Right cardiac atrium (tissue), 5 donors: ENCODE measurements around the gene BCKDK. TPM values are rescaled to one million over a fixed set of nuclear protein-coding genes. Genes with fewer than 3 reads are reported as not detected.

Experiments used
- ATAC-seq, 2 donors: fragments of 200-7000 bp; cut with Tn5 transposase; one replicate each; pipeline versions ENCODE4 v1.8.0 to v1.9.1; 2020; ENCODE audit warnings: moderate library complexity in 2 of 2, mild to moderate bottlenecking in 1 of 2
- DNase-seq, 3 donors: peaks; one replicate each; pipeline ENCODE4 v3.0.0-alpha.2; 2020
- H3K27ac ChIP-seq: one replicate; pipeline ENCODE4 v1.5.1; 2013; ENCODE audit warnings: mild to moderate bottlenecking, low read length, control low read depth, moderate library complexity
- H3K27me3 ChIP-seq: one replicate; pipeline ENCODE4 v1.6.1; 2013; ENCODE audit not compliant: control insufficient read depth, insufficient read depth
- H3K4me1 ChIP-seq: one replicate; pipeline ENCODE4 v1.6.1; 2013; ENCODE audit warnings: low read length; ENCODE audit not compliant: control insufficient read depth, insufficient read depth
- H3K4me3 ChIP-seq: one replicate; pipeline ENCODE4 v1.5.1; 2013; ENCODE audit warnings: low read length, control low read depth
- H3K9me3 ChIP-seq: one replicate; pipeline ENCODE4 v1.6.1; 2013; ENCODE audit warnings: low read length; ENCODE audit not compliant: control insufficient read depth
- WGBS: extraction: QIAGEN DNeasy Blood & Tissue Kit; methylation state at CpG from one replicate; pipeline ENCODE4 v1.1.7; 2013; 5-methylcytosine and 5-hydroxymethylcytosine counted together
- intact Hi-C, 4 donors: fragments of 100-400 bp; cut with DNase I; formaldehyde crosslinking; loops; one replicate each; pipeline versions ENCODE4 v1.11.0 to v1.14.0; 2022 to 2023
- polyA plus RNA-seq: library from polyadenylated mRNA; stranded (reverse); fragments of 200-250 nt; gene quantifications from one replicate; pipeline ENCODE4 v1.2.3, GENCODE V29; 2013
- total RNA-seq, 4 donors: library from RNA; stranded (reverse); fragmentation: NEBNext Ultra II Directional; extraction: Animal tissue kit (Norgen Biotek cat#: 25700); gene quantifications; one replicate each; pipeline ENCODE4 v1.2.1, GENCODE V29; 2021
- donor health status: healthy with polysubstance abuse.
- donor health status: DM: no; HTN: yes; CAD: no.
- donor health status: DM: no; HTN: no; CAD: no.
- donor health status: DM: no; HTN: yes; CAD: no; lungs with severe emphysema.
- donor health status: DM: yes; HTN: yes; CAD: no.

Gene BCKDK
- total and polyA plus RNA-seq, 5 donors: 42.2 to 50.8 (median 46.3) TPM

DNA sequence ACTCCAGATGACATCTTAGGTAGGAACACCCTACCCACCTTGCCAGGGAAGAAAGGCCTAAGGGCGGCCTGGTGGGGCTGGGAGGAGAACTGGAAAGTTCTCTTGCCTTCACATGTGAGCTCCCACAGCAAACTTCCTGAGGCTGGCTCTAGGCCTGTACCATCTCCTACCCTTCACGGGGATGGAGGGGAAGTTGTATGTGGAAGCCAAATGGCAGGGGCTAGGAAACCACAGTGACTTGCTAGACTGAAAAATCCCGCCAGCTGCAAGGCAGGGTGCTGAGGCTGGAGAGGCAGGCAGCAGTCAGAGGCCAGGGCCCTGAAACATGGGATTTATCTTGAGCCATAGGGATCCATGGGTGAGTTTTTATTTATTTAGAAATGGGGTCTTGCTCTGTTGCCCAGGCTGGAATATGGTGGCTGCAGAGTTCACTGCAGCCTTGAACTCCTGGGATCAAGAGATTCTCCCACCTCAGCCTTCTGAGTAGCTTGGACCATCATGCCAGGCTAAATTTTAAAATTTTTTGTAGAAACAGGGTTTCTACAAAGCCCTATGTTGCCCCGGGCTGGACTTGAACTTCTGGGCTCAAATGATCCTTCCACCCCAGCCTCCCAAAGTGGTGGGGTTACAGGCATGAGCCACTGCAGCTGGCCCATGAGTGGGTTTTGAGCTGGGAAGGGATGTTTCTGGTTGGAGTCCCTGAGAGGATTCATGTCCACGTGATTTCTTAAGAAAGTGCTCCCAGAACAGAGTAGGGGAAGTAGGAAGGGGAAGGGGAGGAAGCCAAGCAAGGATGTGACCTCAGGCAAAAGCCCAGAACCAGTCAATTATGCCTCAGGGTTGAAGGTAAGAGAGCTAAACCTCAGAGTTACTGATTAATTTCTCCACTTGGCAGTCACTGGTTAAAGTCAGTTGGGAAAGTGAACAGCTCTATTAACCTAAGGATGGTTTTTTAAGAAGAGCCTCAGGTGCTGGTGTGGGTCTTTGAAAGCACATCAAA, 5.2 kb downstream of the BCKDK start:
- Histone ChIP-seq H3K9me3 (no peaks in the 10 kb centered on the region), H3K4me1 (peaks cover 8% of the 10 kb centered on the region), H3K27ac (peak overlapping the region; percentile 76), H3K27me3 (no peaks in the 10 kb centered on the region), H3K4me3 (no peak overlapping the region)
- ATAC-seq: no peak
- peak in 1 of 3 donors; percentile 48 for DNase-seq
- 74% methylated on average over 5 of the region's 5 CpGs for WGBS
- intact Hi-C loops: no loop called here

DNA sequence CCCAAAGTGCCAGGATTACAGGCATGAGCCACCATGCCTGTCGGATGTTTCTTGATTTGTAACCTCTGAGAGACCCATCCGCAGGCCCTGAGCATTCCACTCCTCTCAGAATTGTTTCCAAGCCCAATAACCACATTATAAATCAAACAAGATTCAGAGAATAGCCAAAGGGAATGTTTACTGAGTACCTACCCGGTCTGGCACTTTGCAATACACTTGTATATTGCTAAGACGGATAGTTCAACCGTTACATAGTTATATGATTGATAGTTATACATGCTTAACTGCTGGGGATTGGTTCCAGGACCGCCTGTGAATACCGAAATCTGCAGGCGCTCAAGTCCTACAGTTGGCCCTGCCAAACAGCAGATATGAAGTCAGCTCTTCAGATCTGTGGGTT, 6.3 kb downstream of the BCKDK start:
- Histone ChIP-seq H3K4me1 (peaks cover 6% of the 10 kb centered on the region), H3K27ac (no peak overlapping the region)
- intact Hi-C loops: no loop called here

DNA sequence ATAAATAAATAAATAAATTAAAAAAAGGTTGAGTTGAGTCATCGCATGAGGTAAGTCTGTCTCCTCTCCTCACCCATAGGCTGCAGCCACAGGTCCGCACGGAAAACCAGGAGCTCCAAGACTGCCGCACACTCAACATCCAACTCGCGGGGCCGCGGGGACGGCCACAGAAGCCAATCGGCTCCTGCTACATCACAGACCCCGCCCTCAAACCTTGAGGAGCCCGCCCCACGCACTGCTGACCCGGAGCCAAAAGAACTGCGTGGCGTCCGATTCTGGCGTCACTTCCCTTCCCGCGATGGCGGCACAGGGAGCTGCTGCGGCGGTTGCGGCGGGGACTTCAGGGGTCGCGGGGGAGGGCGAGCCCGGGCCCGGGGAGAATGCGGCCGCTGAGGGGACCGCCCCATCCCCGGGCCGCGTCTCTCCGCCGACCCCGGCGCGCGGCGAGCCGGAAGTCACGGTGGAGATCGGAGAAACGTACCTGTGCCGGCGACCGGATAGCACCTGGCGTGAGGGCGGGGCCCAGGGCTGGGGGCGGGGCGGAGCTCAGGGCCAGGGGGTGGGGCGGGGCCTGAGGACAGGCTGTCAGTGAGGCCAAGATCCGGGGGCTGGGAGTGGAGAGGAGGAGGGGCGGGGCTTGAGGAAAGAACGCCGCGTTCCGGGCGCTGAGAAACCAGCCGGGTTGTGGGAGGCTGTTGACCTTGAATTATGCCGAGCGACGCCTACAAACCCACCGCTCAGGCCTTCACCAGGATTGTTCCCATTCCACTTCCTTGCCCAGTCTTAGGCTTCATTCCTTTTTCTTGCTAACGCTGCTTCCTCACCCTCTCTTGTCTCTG, 9.4 kb downstream of the BCKDK start, which contains the start of gene KAT8:
Gene KAT8, plus strand, starts transcription at position 281 of the 839 bp plus-strand sequence. Its CDS starts 18 bp downstream, at position 299.
- Histone ChIP-seq H3K4me1 (peaks cover 6% of the 10 kb centered on the region), H3K27ac (peak within 1 kb of the TSS; percentile 99), H3K4me3 (peak within 1 kb of the TSS; percentile 83), H3K9me3 (no peaks in the 10 kb centered on the region), H3K27me3 (no peaks in the 10 kb centered on the region)
- peak; percentile 96 to 97 for ATAC-seq
- under 1% methylated on average over 68 of the region's 68 CpGs for WGBS
- peak; percentile 99 for DNase-seq
- intact Hi-C loops: no loop called here

More for the DNA sequence above, 6.3 kb downstream of the BCKDK start:
- ATAC-seq (no peak), DNase-seq (peak in 1 of 3 donors; percentile 35)
- WGBS: 90% methylated on average over 8 of the region's 8 CpGs
- H3K9me3 ChIP-seq: no peaks in the 10 kb centered on the region
- H3K27me3 ChIP-seq: no peaks in the 10 kb centered on the region
- no peak overlapping the region for H3K4me3 ChIP-seq

DNA sequence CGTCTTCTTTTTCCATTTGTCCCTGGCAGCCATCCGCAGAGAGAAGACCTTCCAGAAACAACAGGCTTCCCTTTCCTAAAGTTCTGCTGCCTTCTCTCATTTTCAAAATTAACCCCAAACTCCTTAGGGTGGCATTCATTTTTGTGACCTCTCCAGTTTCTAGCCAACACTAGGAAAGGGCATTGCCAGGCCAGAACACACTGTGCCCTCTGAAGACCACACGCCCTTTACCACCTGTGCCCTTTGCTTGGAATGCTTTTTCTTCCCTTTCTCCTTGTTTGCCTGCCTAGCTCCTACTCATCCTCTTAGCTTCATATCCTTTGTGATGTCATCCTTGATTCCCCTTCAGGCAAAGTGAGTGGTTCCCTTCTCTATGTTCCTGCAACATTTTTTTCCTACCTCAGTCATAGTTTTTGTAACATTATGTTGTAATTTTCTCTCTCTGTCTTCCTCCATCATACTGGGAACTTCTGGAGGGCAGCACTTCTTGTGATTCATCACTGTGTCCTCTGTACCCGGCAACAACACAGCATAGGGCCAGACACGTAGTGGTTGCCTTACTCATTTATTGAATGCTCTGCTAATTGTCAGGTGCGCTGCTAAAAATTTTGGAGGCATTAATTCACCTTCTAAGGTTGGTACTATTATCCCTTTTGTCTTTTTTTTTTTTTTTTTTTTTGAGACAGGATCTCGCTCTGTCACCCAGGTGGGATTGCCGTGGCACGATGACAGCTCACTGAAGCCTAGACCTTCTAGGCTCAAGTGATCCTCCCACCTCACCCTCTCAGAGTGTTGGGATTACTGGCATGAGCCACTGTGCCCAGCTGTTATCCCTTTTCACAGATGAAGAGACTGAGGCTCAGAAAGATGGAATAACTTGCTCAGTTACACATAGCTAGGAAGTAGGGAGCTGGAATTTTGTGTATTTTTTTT, 10.3 kb downstream of the BCKDK start:
- peak overlapping the region; percentile 99 for H3K27ac ChIP-seq
- DNase-seq (peak in 1 of 3 donors; percentile 61), ATAC-seq (peak in 1 of 2 donors; percentile 24)
- H3K4me3 ChIP-seq: peak overlapping the region; percentile 83
- 55% methylated on average over 9 of the region's 9 CpGs for WGBS
- intact Hi-C loops: no loop called here
- no peaks in the 10 kb centered on the region for H3K27me3 ChIP-seq
- H3K4me1 ChIP-seq: peaks cover 2% of the 10 kb centered on the region
- no peaks in the 10 kb centered on the region for H3K9me3 ChIP-seq

DNA sequence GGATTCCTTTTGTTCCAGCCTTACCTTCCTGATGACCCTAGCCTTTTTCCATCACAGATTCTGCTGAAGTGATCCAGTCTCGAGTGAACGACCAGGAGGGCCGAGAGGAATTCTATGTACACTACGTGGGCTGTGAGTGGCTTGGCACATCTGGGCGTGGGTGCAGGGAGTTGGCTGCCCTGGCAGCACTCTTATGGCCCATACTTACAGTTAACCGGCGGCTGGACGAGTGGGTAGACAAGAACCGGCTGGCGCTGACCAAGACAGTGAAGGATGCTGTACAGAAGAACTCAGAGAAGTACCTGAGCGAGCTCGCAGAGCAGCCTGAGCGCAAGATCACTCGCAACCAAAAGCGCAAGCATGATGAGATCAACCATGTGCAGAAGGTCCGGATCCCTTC, 11.9 kb downstream of the BCKDK start:
- intact Hi-C loops: no loop called here

DNA sequence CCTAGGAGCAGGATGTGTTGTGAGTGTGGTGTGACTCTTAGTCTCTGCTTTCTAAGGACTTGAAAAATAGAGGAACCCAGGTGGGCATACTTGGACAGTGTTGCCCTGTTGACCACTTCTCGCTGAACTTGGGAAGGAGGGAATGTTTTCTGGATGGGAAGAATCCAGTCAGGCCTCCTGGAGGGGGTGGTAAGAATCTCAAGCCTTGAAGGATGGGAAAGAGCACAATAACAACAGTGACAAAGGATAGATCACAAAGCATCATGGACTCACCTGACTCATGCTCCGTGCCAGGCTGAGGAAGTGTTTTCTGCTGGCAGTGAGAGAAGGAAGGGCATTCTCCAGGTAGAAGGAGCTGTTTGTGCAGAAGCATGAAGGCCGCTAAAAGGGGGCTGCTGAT, 17.7 kb downstream of the BCKDK start:
- H3K27me3 ChIP-seq: no peaks in the 10 kb centered on the region
- DNase-seq: peak in 1 of 3 donors; percentile 18
- H3K9me3 ChIP-seq: no peaks in the 10 kb centered on the region
- WGBS: 92% methylated on average over 3 of the region's 3 CpGs
- H3K27ac ChIP-seq: no peak overlapping the region
- no peak overlapping the region for H3K4me3 ChIP-seq
- intact Hi-C loops: no loop called here
- no peaks in the 10 kb centered on the region for H3K4me1 ChIP-seq
- no peak for ATAC-seq

More for the DNA sequence above, 11.9 kb downstream of the BCKDK start:
- ATAC-seq: no peak
- Histone ChIP-seq H3K27ac (no peak overlapping the region), H3K4me1 (peaks cover 2% of the 10 kb centered on the region), H3K9me3 (no peaks in the 10 kb centered on the region), H3K27me3 (no peaks in the 10 kb centered on the region), H3K4me3 (no peak overlapping the region)
- no peak for DNase-seq
- 93% methylated on average over 16 of the region's 16 CpGs for WGBS

DNA sequence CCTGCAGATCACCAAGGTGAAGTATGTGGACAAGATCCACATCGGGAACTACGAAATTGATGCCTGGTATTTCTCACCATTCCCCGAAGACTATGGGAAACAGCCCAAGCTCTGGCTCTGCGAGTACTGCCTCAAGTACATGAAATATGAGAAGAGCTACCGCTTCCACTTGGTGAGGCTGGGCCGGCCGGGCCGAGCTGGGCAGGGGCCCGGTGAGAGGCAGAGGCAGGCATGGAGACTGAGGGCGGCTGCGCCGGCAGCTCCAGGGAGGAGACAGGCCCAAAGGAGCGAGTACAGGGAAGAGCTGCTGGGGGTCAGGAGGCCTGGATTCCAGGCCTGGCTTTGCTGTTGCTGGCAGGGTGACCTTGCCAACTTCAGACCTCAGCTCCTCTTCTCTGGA, 19.0 kb downstream of the BCKDK start:
- no peak for DNase-seq
- H3K9me3 ChIP-seq: no peaks in the 10 kb centered on the region
- intact Hi-C loops: no loop called here
- WGBS: 93% methylated on average over 13 of the region's 13 CpGs
- no peaks in the 10 kb centered on the region for H3K4me1 ChIP-seq
- no peak overlapping the region for H3K27ac ChIP-seq
- no peaks in the 10 kb centered on the region for H3K27me3 ChIP-seq
- no peak overlapping the region for H3K4me3 ChIP-seq
- ATAC-seq: no peak

DNA sequence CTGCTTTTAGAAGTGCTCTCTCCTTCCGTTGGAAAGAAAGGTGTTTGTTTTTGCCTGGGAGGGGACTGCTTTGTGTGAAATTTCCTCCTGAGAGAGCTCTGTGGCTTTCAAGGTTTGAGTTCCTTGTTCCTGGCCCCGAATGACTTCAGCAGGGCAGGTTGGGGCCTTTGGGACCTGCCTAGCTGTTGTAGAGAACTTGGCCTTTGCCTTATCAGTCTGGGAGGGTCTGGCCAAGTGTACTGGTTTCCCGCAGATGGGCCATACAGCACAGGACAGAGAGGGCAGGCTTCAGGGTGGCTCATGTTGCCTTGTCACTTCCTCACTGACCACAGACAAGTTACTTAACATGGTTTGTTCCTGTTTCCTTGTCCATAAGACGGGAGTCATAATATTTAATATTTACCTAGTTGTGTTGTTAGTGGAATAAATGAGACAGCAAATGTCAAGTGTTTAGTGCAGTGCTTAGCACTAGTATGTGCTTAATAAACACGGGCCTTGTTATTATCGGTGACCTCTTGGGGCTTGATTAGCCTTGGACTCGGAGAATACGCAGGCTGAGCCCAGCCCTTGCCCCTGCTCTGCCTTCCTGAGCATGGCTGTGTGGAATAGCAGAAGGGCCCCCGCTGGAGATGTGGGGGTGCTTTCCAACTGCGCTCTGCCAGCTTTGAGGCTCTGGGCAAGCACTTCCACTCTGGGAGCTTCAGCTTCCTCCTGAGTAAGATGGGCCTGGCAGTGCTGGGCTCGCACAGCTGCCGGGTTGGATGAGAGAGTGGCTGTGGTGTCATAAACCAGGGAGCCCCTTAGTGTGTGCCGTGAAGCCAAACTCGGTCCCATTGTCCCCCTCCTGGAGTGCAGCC, 20.8 kb downstream of the BCKDK start:
- no peaks in the 10 kb centered on the region for H3K4me1 ChIP-seq
- DNase-seq: peak; percentile 73 to 83 (median 75)
- H3K27ac ChIP-seq: peak overlapping the region; percentile 57
- WGBS: 60% methylated on average over 14 of the region's 14 CpGs
- no peak overlapping the region for H3K4me3 ChIP-seq
- ATAC-seq: peak; percentile 73 to 92
- H3K27me3 ChIP-seq: no peaks in the 10 kb centered on the region
- intact Hi-C loops: no loop called here
- H3K9me3 ChIP-seq: no peaks in the 10 kb centered on the region

DNA sequence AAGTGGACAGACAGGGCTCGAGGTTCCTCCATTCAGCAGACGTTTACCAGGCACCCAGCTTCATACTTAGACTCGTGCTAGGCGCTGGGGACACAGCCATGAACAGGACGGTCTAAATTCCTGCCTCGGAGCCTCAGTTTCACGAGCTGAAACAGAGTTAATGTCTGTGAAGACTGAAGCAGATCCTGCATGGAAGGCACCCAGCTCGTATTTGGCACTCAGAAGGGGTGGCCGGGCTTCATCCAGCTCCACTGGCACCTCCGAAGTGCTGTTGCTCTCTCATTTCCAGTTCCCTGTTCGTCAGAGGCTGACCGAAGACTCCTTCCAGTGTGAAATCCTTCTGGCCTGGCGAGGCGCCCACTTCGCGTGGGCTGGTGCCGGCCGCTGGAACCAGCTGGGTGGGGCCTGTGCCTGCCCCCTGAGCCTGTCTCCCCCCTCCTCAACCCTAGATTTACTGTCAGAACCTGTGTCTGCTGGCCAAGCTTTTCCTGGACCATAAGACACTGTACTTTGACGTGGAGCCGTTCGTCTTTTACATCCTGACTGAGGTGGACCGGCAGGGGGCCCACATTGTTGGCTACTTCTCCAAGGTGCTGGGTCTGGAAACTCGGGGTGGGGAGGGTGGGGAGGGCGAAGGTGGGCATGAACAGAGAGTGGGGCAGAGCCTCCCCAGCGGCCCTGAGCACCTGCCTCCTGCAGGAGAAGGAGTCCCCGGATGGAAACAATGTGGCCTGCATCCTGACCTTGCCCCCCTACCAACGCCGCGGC, 21.6 kb downstream of the BCKDK start:
- ATAC-seq: peak; percentile 23 to 28
- Histone ChIP-seq H3K27ac (peak overlapping the region; percentile 57), H3K9me3 (no peaks in the 10 kb centered on the region), H3K4me1 (no peaks in the 10 kb centered on the region), H3K4me3 (no peak overlapping the region), H3K27me3 (no peaks in the 10 kb centered on the region)
- DNase-seq: peak; percentile 78 to 91 (median 89)
- intact Hi-C loops: no loop called here
- 49% methylated on average over 29 of the region's 29 CpGs for WGBS
